HepG2 (cell line): ENCODE data around the gene CCDC201. TPM values are rescaled to one million over a fixed set of nuclear protein-coding genes. Genes with fewer than 3 reads are reported as not detected.

Experiments
- CCDC6 ChIP-seq: sonication (generic); formaldehyde crosslinking; IDR thresholded peaks from 2 replicates; pipeline ENCODE4 v1.8.1; 2022; ENCODE audit warnings: mild to moderate bottlenecking, missing genetic modification reagents, moderate library complexity
- IRF2 ChIP-seq: IDR thresholded peaks from 2 replicates; pipeline ENCODE4 v1.6.1; 2018; ENCODE audit warnings: missing genetic modification reagents, missing compliant biosample characterization
- MYC ChIP-seq: sonication (generic); formaldehyde crosslinking; IDR thresholded peaks from 2 replicates; pipeline ENCODE4 v1.9.0; 2021; ENCODE audit warnings: missing genetic modification reagents, borderline replicate concordance
- SALL2 ChIP-seq: sonication (generic); formaldehyde crosslinking; IDR thresholded peaks from 2 replicates; pipeline ENCODE4 v1.8.1; 2023; ENCODE audit warnings: mild to moderate bottlenecking, missing genetic modification reagents, inconsistent platforms
- ZMYM3 ChIP-seq: sonication (generic); formaldehyde crosslinking; IDR thresholded peaks from 2 replicates; pipeline ENCODE4 v1.5.1; 2020; ENCODE audit warnings: mild to moderate bottlenecking, missing genetic modification reagents
- ZNF563 ChIP-seq: sonication (generic); formaldehyde crosslinking; IDR thresholded peaks from 2 replicates; pipeline ENCODE4 v1.8.0; 2022; ENCODE audit warnings: mild to moderate bottlenecking, moderate library complexity, missing genetic modification reagents
- ZNF577 ChIP-seq: sonication (generic); formaldehyde crosslinking; IDR thresholded peaks from 2 replicates; pipeline ENCODE4 v1.4.0; 2020; ENCODE audit warnings: mild to moderate bottlenecking, low read depth, missing genetic modification reagents, borderline replicate concordance
- ZNF607 ChIP-seq: sonication (generic); formaldehyde crosslinking; IDR thresholded peaks from 2 replicates; pipeline ENCODE4 v1.5.1; 2020; ENCODE audit warnings: missing genetic modification reagents, mild to moderate bottlenecking, borderline replicate concordance
- ZNF703 ChIP-seq: sonication (generic); formaldehyde crosslinking; IDR thresholded peaks from 2 replicates; pipeline ENCODE4 v1.5.1; 2020; ENCODE audit warnings: missing genetic modification reagents, mild to moderate bottlenecking, moderate library complexity, borderline replicate concordance
- ZNF713 ChIP-seq: sonication (generic); formaldehyde crosslinking; IDR thresholded peaks from 2 replicates; pipeline ENCODE4 v1.4.0; 2020; ENCODE audit warnings: mild to moderate bottlenecking, missing genetic modification reagents
- ZNF850 ChIP-seq: sonication (generic); formaldehyde crosslinking; conservative IDR thresholded peaks from 2 replicates; pipeline ENCODE4 v1.9.0; 2021; ENCODE audit warnings: mild to moderate bottlenecking, missing genetic modification reagents
- polyA plus RNA-seq, 8 experiments: library from polyadenylated mRNA; depleted of rRNA in 3 of 8; stranded (reverse) in 7 of 8; unstranded in 1 of 8; fragments of >200 nt; fragmentation: Illumina TruSeq in 4 of 8; extraction: Trizol in 4 of 8; gene quantifications; 2 replicates each; pipeline versions ENCODE4 v1.2.1 to v1.2.3, GENCODE V29; 2011 to 2016; ENCODE audit warnings: low read depth in 4 of 8, missing spikeins in 1 of 8, mixed read lengths in 1 of 8; ENCODE audit not compliant: insufficient read depth in 1 of 8
- total RNA-seq, 5 experiments: library from RNA; depleted of rRNA; stranded (reverse); fragments of >200 nt; fragmentation: Illumina TruSeq; extraction: Trizol; gene quantifications; 2 replicates each; pipeline ENCODE4 v1.2.3, GENCODE V29; 2016; ENCODE audit warnings: low read depth in 1 of 5
- TF ChIP-seq, protein P1 (sequence below): sonication (generic); formaldehyde crosslinking; IDR thresholded peaks from 2 replicates; pipeline ENCODE4 v1.5.0; 2020; ENCODE audit warnings: mild to moderate bottlenecking, missing genetic modification reagents, borderline replicate concordance
- TF ChIP-seq, protein P2 (sequence below): sonication (generic); formaldehyde crosslinking; IDR thresholded peaks from 2 replicates; pipeline ENCODE4 v1.4.0; 2020; ENCODE audit warnings: missing genetic modification reagents
- TF ChIP-seq, protein P3 (sequence below): sonication (generic); formaldehyde crosslinking; IDR thresholded peaks from 2 replicates; pipeline ENCODE4 v1.5.1; 2020; ENCODE audit warnings: mild to moderate bottlenecking, missing genetic modification reagents, borderline replicate concordance
- TF ChIP-seq, protein P4 (sequence below): fragments of 450-650 bp; IDR thresholded peaks from 2 replicates; pipeline ENCODE4 v1.6.1; 2017; ENCODE audit warnings: mild to moderate bottlenecking

CCDC201 gene
- total and polyA plus RNA-seq, 2 of the 13 experiments (the other 11 are each of a cell fraction or from before 2014, with no cell fraction given), result 0.92 TPM; not detected in 1

DNA sequence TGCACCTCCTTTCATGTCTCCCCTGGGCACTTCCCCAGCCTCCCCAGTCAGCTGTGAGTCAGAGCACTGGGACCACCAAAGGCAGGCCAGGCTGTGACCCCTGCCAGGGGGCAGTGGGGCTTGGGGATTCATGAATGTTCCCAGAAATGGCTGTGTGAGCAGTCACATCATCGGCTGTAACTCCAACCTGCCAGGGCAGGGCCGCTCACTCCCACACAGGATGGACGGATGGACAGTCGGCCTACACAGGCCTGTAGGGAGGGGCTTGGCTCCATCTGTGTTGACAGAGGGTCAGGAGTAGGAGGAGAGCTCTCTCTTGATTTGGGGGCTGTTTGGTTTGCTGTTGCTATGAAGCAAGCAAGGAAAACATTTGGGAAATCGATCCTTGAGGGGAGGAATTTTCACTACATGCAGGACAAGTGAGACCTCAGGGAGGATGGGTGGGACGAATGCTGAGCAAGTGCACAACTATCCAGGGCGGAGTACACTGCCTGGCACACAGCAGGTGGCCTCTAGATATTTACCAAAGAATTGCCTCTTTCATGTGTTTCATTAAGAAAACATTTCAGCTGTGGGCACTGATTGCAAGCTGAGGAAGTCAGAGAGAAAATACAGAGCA lies 12.5 kb upstream of the CCDC201 start (continued):
- TF ChIP-seq, protein P1, sequence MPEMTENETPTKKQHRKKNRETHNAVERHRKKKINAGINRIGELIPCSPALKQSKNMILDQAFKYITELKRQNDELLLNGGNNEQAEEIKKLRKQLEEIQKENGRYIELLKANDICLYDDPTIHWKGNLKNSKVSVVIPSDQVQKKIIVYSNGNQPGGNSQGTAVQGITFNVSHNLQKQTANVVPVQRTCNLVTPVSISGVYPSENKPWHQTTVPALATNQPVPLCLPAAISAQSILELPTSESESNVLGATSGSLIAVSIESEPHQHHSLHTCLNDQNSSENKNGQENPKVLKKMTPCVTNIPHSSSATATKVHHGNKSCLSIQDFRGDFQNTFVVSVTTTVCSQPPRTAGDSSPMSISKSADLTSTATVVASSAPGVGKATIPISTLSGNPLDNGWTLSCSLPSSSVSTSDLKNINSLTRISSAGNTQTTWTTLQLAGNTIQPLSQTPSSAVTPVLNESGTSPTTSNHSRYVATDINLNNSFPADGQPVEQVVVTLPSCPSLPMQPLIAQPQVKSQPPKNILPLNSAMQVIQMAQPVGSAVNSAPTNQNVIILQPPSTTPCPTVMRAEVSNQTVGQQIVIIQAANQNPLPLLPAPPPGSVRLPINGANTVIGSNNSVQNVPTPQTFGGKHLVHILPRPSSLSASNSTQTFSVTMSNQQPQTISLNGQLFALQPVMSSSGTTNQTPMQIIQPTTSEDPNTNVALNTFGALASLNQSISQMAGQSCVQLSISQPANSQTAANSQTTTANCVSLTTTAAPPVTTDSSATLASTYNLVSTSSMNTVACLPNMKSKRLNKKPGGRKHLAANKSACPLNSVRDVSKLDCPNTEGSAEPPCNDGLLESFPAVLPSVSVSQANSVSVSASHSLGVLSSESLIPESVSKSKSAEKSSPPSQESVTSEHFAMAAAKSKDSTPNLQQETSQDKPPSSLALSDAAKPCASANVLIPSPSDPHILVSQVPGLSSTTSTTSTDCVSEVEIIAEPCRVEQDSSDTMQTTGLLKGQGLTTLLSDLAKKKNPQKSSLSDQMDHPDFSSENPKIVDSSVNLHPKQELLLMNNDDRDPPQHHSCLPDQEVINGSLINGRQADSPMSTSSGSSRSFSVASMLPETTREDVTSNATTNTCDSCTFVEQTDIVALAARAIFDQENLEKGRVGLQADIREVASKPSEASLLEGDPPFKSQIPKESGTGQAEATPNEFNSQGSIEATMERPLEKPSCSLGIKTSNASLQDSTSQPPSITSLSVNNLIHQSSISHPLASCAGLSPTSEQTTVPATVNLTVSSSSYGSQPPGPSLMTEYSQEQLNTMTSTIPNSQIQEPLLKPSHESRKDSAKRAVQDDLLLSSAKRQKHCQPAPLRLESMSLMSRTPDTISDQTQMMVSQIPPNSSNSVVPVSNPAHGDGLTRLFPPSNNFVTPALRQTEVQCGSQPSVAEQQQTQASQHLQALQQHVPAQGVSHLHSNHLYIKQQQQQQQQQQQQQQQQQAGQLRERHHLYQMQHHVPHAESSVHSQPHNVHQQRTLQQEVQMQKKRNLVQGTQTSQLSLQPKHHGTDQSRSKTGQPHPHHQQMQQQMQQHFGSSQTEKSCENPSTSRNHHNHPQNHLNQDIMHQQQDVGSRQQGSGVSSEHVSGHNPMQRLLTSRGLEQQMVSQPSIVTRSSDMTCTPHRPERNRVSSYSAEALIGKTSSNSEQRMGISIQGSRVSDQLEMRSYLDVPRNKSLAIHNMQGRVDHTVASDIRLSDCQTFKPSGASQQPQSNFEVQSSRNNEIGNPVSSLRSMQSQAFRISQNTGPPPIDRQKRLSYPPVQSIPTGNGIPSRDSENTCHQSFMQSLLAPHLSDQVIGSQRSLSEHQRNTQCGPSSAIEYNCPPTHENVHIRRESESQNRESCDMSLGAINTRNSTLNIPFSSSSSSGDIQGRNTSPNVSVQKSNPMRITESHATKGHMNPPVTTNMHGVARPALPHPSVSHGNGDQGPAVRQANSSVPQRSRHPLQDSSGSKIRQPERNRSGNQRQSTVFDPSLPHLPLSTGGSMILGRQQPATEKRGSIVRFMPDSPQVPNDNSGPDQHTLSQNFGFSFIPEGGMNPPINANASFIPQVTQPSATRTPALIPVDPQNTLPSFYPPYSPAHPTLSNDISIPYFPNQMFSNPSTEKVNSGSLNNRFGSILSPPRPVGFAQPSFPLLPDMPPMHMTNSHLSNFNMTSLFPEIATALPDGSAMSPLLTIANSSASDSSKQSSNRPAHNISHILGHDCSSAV (CRISPR knock-in tag), result no peak
- TF ChIP-seq SALL2 (CRISPR knock-in tag), result 0 out of 2 replicates have a peak, but pooled peaks have one; percentile 48
- TF ChIP-seq ZNF703 (CRISPR knock-in tag), result peak; percentile 85; the same call in 1 of the 2 replicates
- TF ChIP-seq, protein P2, sequence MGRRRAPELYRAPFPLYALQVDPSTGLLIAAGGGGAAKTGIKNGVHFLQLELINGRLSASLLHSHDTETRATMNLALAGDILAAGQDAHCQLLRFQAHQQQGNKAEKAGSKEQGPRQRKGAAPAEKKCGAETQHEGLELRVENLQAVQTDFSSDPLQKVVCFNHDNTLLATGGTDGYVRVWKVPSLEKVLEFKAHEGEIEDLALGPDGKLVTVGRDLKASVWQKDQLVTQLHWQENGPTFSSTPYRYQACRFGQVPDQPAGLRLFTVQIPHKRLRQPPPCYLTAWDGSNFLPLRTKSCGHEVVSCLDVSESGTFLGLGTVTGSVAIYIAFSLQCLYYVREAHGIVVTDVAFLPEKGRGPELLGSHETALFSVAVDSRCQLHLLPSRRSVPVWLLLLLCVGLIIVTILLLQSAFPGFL (CRISPR knock-in tag), result no peak
- peak; percentile 89 for TF ChIP-seq IRF2
- TF ChIP-seq, protein P3, sequence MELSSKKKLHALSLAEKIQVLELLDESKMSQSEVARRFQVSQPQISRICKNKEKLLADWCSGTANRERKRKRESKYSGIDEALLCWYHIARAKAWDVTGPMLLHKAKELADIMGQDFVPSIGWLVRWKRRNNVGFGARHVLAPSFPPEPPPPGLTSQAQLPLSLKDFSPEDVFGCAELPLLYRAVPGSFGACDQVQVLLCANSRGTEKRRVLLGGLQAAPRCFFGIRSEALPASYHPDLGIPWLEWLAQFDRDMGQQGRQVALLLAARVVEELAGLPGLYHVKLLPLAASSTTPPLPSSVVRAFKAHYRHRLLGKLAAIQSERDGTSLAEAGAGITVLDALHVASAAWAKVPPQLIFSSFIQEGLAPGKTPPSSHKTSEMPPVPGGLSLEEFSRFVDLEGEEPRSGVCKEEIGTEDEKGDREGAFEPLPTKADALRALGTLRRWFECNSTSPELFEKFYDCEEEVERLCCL (CRISPR knock-in tag), result no peak
- TF ChIP-seq ZNF607 (CRISPR knock-in tag), result peak; percentile 82; the same call in 1 of the 2 replicates
- peak; percentile 82 for TF ChIP-seq ZMYM3 (CRISPR knock-in tag)
- peak; percentile 83 for TF ChIP-seq CCDC6 (CRISPR knock-in tag)
- TF ChIP-seq, protein P4, sequence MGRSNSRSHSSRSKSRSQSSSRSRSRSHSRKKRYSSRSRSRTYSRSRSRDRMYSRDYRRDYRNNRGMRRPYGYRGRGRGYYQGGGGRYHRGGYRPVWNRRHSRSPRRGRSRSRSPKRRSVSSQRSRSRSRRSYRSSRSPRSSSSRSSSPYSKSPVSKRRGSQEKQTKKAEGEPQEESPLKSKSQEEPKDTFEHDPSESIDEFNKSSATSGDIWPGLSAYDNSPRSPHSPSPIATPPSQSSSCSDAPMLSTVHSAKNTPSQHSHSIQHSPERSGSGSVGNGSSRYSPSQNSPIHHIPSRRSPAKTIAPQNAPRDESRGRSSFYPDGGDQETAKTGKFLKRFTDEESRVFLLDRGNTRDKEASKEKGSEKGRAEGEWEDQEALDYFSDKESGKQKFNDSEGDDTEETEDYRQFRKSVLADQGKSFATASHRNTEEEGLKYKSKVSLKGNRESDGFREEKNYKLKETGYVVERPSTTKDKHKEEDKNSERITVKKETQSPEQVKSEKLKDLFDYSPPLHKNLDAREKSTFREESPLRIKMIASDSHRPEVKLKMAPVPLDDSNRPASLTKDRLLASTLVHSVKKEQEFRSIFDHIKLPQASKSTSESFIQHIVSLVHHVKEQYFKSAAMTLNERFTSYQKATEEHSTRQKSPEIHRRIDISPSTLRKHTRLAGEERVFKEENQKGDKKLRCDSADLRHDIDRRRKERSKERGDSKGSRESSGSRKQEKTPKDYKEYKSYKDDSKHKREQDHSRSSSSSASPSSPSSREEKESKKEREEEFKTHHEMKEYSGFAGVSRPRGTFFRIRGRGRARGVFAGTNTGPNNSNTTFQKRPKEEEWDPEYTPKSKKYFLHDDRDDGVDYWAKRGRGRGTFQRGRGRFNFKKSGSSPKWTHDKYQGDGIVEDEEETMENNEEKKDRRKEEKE, result no peak
- TF ChIP-seq ZNF713, result no peak
- TF ChIP-seq ZNF850 (CRISPR knock-in tag), result no peak
- peak; percentile 85 for TF ChIP-seq MYC
- peak; percentile 64; the same call in 1 of the 2 replicates for TF ChIP-seq ZNF563 (CRISPR knock-in tag)
- no peak for TF ChIP-seq ZNF577 (CRISPR knock-in tag)
